Astrocyte (in vitro differentiated cells and primary cell): ENCODE measurements around the gene ADGRB3.

ENCODE experiments used
- CTCF ChIP-seq: IDR thresholded peaks from 2 replicates; pipeline ENCODE4 v1.5.1; 2011; ENCODE audit warnings: low read depth, mild to moderate bottlenecking, inconsistent platforms, low read length, moderate library complexity; ENCODE audit not compliant: insufficient read depth
- EZH2 ChIP-seq: IDR thresholded peaks from 2 replicates; pipeline ENCODE4 v1.6.1; 2012; ENCODE audit warnings: mild to moderate bottlenecking, low read length, inconsistent platforms; ENCODE audit not compliant: insufficient read depth

- no peak for TF ChIP-seq CTCF
- TF ChIP-seq EZH2: no peak
Observed at GRCh38 chr6:69338431-69339162, 703.5 kb downstream of the ADGRB3 start.
